Keratinocyte (primary cell): ENCODE results near the gene ACAD10. TPM values are rescaled to one million over a fixed set of nuclear protein-coding genes. Genes with fewer than 3 reads are reported as not detected.
"Not testable (repeated sequence)": the region's sequence is repeated elsewhere in the genome, so short reads cannot be mapped to it uniquely, and the experiment has no call there.

Experiments
- DNase-seq: peaks from one replicate; pipeline ENCODE4 v3.0.0-alpha.2; 2011; ENCODE audit warnings: low read depth, missing footprints, low spot score
- FAIRE-seq: peaks from 2 replicates; lab custom pipeline; 2011; peaks lifted over from hg19 to GRCh38; lab: Jason Lieb, UNC
- H2AFZ ChIP-seq: 2 replicates; pipeline ENCODE4 v1.6.0; 2012; ENCODE audit warnings: low read length, control low read depth, inconsistent platforms; ENCODE audit not compliant: control insufficient read depth
- H3K27ac ChIP-seq: 2 replicates; pipeline ENCODE4 v1.5.1; 2011; ENCODE audit warnings: low read length; ENCODE audit not compliant: control insufficient read depth, insufficient read depth
- H3K27me3 ChIP-seq: 3 replicates; pipeline ENCODE4 v1.6.0; 2011; ENCODE audit warnings: low read length; ENCODE audit not compliant: control insufficient read depth, insufficient read depth; ENCODE audit errors: extremely low read depth
- H3K36me3 ChIP-seq, 2 experiments: 2 replicates in 1 of 2; 3 replicates in 1 of 2; pipeline ENCODE4 v1.5.1; 2011; ENCODE audit warnings: low read length in 2 of 2, mild to moderate bottlenecking in 1 of 2; ENCODE audit not compliant: control insufficient read depth in 2 of 2, insufficient read depth in 2 of 2; ENCODE audit errors: extremely low read depth in 1 of 2
- H3K4me1 ChIP-seq: 3 replicates; pipeline ENCODE4 v1.5.1; 2011; ENCODE audit warnings: low read length; ENCODE audit not compliant: control insufficient read depth, insufficient read depth; ENCODE audit errors: extremely low read depth
- H3K4me2 ChIP-seq: 3 replicates; pipeline ENCODE4 v1.6.0; 2011; ENCODE audit warnings: low read depth, low read length; ENCODE audit not compliant: control insufficient read depth, insufficient read depth; ENCODE audit errors: extremely low read depth
- H3K4me3 ChIP-seq, 3 experiments: fragments of 200-600 bp in 1 of 3; sonication (generic) in 1 of 3; 2 replicates in 2 of 3; 3 replicates in 1 of 3; pipeline ENCODE4 v1.5.1; 2011 to 2016; ENCODE audit warnings: low read length in 3 of 3, mild to moderate bottlenecking in 3 of 3, control low read depth in 2 of 3, inconsistent platforms in 1 of 3, low read depth in 1 of 3, mixed read lengths in 1 of 3, mixed run types in 1 of 3, moderate library complexity in 1 of 3; ENCODE audit not compliant: control insufficient read depth in 2 of 3, insufficient read depth in 2 of 3; ENCODE audit errors: extremely low read depth in 1 of 3
- H3K79me2 ChIP-seq: 2 replicates; pipeline ENCODE4 v1.6.0; 2012; ENCODE audit warnings: low read length; ENCODE audit not compliant: control insufficient read depth, insufficient read depth
- H3K9ac ChIP-seq: 3 replicates; pipeline ENCODE4 v1.6.0; 2011; ENCODE audit warnings: low read length; ENCODE audit not compliant: control insufficient read depth, insufficient read depth; ENCODE audit errors: extremely low read depth
- H3K9me1 ChIP-seq: 3 replicates; pipeline ENCODE4 v1.6.0; 2011; ENCODE audit warnings: low read length; ENCODE audit not compliant: control insufficient read depth, insufficient read depth; ENCODE audit errors: extremely low read depth
- H3K9me3 ChIP-seq: 2 replicates; pipeline ENCODE4 v1.5.1; 2012; ENCODE audit warnings: low read depth, low read length; ENCODE audit not compliant: control insufficient read depth
- H4K20me1 ChIP-seq: 3 replicates; pipeline ENCODE4 v1.6.0; 2011; ENCODE audit warnings: low read length; ENCODE audit not compliant: control insufficient read depth, insufficient read depth; ENCODE audit errors: extremely low read depth
- EZH2 ChIP-seq: IDR thresholded peaks from one replicate; pipeline ENCODE4 v1.6.1; 2012; ENCODE audit warnings: inconsistent platforms, mild to moderate bottlenecking, low read length, moderate library complexity
- dilution Hi-C: fragments of 300-500 bp; cut with MboI; formaldehyde crosslinking; loops from one replicate; pipeline ENCODE4 v1.7.0; 2020; ENCODE audit warnings: low sequenced_read_pairs; ENCODE audit not compliant: extremely low pct_ligation_motif_present
- polyA plus RNA-seq, 5 experiments: library from polyadenylated mRNA; depleted of rRNA in 3 of 5; stranded (reverse) in 3 of 5; stranded (forward) in 1 of 5; unstranded in 1 of 5; fragments of >200 nt; gene quantifications; 1 replicate in 1 of 5; 2 replicates in 3 of 5; 3 replicates in 1 of 5; pipeline versions ENCODE4 v1.2.1 to v1.2.3, GENCODE V29; 2011 to 2012; ENCODE audit warnings: missing spikeins in 2 of 5, low read depth in 1 of 5, low replicate concordance in 1 of 5
- TF ChIP-seq, protein P1 (sequence below), 3 experiments: IDR thresholded peaks in 1 of 3; conservative IDR thresholded peaks in 1 of 3; optimal IDR thresholded peaks in 1 of 3; 2 replicates in 2 of 3; 3 replicates in 1 of 3; pipeline versions ENCODE3 to v1.5.1; 2011; ENCODE audit warnings: low read length in 3 of 3, mild to moderate bottlenecking in 3 of 3, moderate library complexity in 2 of 3, control low read depth in 1 of 3, inconsistent platforms in 1 of 3; ENCODE audit not compliant: insufficient read depth in 2 of 3; ENCODE audit errors: extremely low read depth in 1 of 3

The ACAD10 gene
- polyA plus RNA-seq, 1 donor (not counting 4 experiments of a cell fraction or from before 2014, with no cell fraction given), result 13.2 TPM

DNA sequence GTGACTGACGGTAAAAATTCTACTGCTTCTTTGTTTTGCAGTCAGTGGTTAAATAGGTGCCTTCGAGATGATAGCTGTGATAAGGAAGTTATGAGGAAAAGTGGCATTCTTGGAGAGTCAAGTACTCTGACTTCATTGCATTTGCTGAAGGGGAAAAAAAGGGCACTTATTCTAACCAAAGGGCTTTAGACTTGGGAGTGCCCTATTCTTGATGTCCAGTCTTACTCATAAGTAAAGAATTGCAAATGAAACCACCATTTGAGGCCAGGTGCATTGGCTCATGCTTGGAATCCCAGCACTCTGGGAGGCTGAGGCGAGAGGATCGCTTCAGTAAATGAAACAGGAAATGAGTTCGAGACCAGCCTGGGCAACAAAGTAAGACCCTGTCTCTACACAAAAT lies 40.4 kb upstream of the ACAD10 start:
- no peaks in the 10 kb centered on the region for H3K9me3 ChIP-seq
- no peaks in the 10 kb centered on the region for H3K9me1 ChIP-seq
- no peak for TF ChIP-seq EZH2
- TF ChIP-seq, protein P1, sequence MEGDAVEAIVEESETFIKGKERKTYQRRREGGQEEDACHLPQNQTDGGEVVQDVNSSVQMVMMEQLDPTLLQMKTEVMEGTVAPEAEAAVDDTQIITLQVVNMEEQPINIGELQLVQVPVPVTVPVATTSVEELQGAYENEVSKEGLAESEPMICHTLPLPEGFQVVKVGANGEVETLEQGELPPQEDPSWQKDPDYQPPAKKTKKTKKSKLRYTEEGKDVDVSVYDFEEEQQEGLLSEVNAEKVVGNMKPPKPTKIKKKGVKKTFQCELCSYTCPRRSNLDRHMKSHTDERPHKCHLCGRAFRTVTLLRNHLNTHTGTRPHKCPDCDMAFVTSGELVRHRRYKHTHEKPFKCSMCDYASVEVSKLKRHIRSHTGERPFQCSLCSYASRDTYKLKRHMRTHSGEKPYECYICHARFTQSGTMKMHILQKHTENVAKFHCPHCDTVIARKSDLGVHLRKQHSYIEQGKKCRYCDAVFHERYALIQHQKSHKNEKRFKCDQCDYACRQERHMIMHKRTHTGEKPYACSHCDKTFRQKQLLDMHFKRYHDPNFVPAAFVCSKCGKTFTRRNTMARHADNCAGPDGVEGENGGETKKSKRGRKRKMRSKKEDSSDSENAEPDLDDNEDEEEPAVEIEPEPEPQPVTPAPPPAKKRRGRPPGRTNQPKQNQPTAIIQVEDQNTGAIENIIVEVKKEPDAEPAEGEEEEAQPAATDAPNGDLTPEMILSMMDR (optimal IDR thresholded peaks at IDR 0.05 in 1 of 3, IDR thresholded peaks at IDR 0.05 in 1 of 3, conservative IDR thresholded peaks at IDR 0.05 in 1 of 3; ENCODE audit: extremely low read depth in 1 of 3, insufficient read depth in 2 of 3, low read length in 3 of 3), result no peak
- H3K27ac ChIP-seq, result no peak overlapping the region
- H2AFZ ChIP-seq, result no peak overlapping the region
- H3K4me2 ChIP-seq, result no peak overlapping the region
- no peaks in the 10 kb centered on the region for H3K4me1 ChIP-seq
- H3K9ac ChIP-seq, result no peak overlapping the region
- H4K20me1 ChIP-seq, result no peaks in the 10 kb centered on the region
- dilution Hi-C loops, result no loop called here
- H3K4me3 ChIP-seq, result no peak overlapping the region
- no peaks in the 10 kb centered on the region for H3K79me2 ChIP-seq
- FAIRE-seq (no peak), DNase-seq (no peak)
- H3K36me3 ChIP-seq, result peaks cover 14 to 17% of the 10 kb centered on the region in 2 experiments
- H3K27me3 ChIP-seq, result no peaks in the 10 kb centered on the region

DNA sequence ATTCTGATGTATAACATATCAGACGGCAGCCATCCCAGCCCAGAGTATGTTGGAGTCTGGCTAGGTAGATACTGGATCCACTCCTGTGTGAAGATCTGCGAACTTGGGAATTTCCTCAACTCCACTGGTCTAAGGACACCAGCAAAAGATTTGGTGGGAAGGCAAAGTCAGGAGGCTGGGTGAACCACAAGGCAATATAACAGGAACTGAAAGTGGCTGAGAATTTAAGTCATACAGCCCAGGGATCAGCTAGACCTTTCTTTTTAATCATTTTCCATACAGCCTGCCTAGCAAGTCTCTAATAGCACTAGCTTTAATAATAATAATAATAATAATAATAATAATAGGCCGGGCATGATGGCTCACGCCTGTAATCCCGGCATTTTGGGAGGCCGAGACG lies 34.9 kb upstream of the ACAD10 start:
- H3K27ac ChIP-seq, result no peak overlapping the region
- H3K4me2 ChIP-seq, result no peak overlapping the region
- H3K9me1 ChIP-seq, result no peaks in the 10 kb centered on the region
- no peak overlapping the region for H2AFZ ChIP-seq
- no peak overlapping the region for H3K4me3 ChIP-seq
- H4K20me1 ChIP-seq, result no peaks in the 10 kb centered on the region
- no peak overlapping the region for H3K9ac ChIP-seq
- TF ChIP-seq EZH2, result no peak
- DNase-seq (no peak), FAIRE-seq (no peak)
- H3K79me2 ChIP-seq, result no peaks in the 10 kb centered on the region
- no peaks in the 10 kb centered on the region for H3K4me1 ChIP-seq
- dilution Hi-C loops, result no loop called here
- no peaks in the 10 kb centered on the region for H3K27me3 ChIP-seq
- H3K36me3 ChIP-seq, result peaks cover 16 to 21% of the 10 kb centered on the region in 2 experiments
- H3K9me3 ChIP-seq, result no peaks in the 10 kb centered on the region

DNA sequence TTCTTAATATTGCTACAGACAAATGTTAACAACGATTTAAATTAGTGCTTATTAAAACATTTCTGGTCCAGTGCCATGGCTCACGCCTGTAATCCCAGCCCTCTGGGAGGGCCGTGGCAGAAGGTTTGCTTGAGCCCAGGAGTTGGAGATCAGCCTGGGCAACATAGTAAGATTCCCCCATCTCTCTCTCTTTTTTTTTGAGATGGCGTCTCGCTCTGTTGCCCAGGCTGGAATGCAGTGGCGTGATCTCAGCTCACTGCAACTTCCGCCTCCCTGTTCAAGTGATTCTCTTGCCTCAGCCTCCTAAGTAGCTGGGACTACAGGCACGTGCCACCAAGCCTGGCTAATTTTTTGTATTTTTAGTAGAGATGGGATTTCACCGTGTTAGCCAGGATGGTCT lies 33.3 kb upstream of the ACAD10 start:
- dilution Hi-C loops, DNase-seq, H3K9me1 ChIP-seq, H3K9ac ChIP-seq, H3K79me2 ChIP-seq, H3K4me3 ChIP-seq, H3K4me1 ChIP-seq, H2AFZ ChIP-seq, H3K4me2 ChIP-seq, H3K27me3 ChIP-seq, H3K27ac ChIP-seq, H3K9me3 ChIP-seq, FAIRE-seq, H4K20me1 ChIP-seq: not testable (repeated sequence)
- peaks cover 14 to 22% of the 10 kb centered on the region in 2 experiments for H3K36me3 ChIP-seq
